ENCODE measurements around the gene CD8A.

GRCh38 chr2:86765310-86765695, 25.4 kb downstream of the CD8A start:
- no peak for TF ChIP-seq CTCF (IDR thresholded peaks at IDR 0.05; ENCODE audit: low read depth, low read length)
- TF ChIP-seq EZH2phosphoT487 (IDR thresholded peaks at IDR 0.05; ENCODE audit: low read depth), result no peak
